ENCODE data around the gene INTS7. TPM values are rescaled to one million over a fixed set of nuclear protein-coding genes. Genes with fewer than 3 reads are reported as not detected.
A peak's percentile ranks its signal among the peaks of the same experiment; 100 is the strongest.

INTS7 gene
- total RNA-seq, 2 donors from 2014 or later: 4.7 to 16.9 TPM

DNA sequence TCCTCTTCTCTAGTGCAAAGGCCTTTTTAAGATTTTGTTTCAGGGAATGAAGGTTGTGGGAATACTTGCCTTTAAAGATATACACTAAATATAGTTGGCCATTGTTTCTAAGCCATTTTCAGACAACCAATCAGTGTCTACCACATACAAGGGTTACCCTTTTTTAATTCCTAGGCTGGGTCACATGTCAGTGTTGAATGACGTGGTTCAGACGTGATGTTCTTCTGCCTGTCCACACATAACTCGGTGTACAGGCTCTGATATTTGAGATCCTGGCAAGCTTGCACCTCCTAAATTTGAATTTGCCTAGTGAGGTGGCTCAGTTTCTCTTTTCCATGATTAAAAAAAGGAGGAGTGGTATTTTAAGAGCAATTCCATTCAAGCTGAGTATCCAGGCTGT is 39.0 kb upstream of the INTS7 start:
- H3K4me1 ChIP-seq (ENCODE audit: control insufficient read depth in 1 of 2, low read depth in 2 of 2): peaks cover 0 to 5% of the 10 kb centered on the region in 2 donors
- no peak overlapping the region for H3K27ac ChIP-seq
- TF ChIP-seq, protein P1, sequence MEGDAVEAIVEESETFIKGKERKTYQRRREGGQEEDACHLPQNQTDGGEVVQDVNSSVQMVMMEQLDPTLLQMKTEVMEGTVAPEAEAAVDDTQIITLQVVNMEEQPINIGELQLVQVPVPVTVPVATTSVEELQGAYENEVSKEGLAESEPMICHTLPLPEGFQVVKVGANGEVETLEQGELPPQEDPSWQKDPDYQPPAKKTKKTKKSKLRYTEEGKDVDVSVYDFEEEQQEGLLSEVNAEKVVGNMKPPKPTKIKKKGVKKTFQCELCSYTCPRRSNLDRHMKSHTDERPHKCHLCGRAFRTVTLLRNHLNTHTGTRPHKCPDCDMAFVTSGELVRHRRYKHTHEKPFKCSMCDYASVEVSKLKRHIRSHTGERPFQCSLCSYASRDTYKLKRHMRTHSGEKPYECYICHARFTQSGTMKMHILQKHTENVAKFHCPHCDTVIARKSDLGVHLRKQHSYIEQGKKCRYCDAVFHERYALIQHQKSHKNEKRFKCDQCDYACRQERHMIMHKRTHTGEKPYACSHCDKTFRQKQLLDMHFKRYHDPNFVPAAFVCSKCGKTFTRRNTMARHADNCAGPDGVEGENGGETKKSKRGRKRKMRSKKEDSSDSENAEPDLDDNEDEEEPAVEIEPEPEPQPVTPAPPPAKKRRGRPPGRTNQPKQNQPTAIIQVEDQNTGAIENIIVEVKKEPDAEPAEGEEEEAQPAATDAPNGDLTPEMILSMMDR (IDR thresholded peaks at IDR 0.05): no peak
- H3K36me3 ChIP-seq: no peaks in the 10 kb centered on the region
- no peaks in the 10 kb centered on the region for H3K9me3 ChIP-seq
- H3K4me3 ChIP-seq: no peak overlapping the region
- DNase-seq (ENCODE audit: low spot score): no peak
- no peak for ATAC-seq (ENCODE audit: insufficient number of reproducible peaks, low FRiP score, low read depth)
- no peaks in the 10 kb centered on the region for H3K27me3 ChIP-seq (replicated peaks; ENCODE audit: insufficient read depth)

DNA sequence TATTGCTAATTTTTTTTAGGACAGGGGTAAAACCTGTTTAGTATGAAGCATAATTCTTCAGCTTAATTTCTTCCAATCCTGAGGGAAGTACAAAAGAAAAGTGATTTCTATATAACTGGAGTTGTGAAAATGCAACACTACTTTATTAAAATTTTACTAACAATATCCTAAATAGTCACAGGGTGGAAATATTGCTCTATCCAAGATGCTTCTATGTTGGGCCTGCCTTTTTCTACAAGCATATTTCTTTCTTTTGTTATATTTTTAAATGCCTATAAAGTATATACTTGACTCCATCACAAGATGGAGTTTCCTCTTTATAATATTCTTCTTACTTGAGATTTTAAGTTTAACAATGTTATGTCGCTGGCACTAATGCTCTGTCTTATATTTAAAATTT is 38.1 kb upstream of the INTS7 start:
- no peaks in the 10 kb centered on the region for H3K4me1 ChIP-seq (ENCODE audit: control insufficient read depth in 1 of 2, low read depth in 2 of 2)
- no peaks in the 10 kb centered on the region for H3K27me3 ChIP-seq (replicated peaks; ENCODE audit: insufficient read depth)
- DNase-seq (ENCODE audit: low spot score) (no peak), ATAC-seq (ENCODE audit: insufficient number of reproducible peaks, low FRiP score, low read depth) (no peak)
- no peaks in the 10 kb centered on the region for H3K9me3 ChIP-seq
- no peaks in the 10 kb centered on the region for H3K36me3 ChIP-seq
- TF ChIP-seq, protein P1 (IDR thresholded peaks at IDR 0.05): no peak
- H3K4me3 ChIP-seq: no peak overlapping the region
- H3K27ac ChIP-seq: no peak overlapping the region

DNA sequence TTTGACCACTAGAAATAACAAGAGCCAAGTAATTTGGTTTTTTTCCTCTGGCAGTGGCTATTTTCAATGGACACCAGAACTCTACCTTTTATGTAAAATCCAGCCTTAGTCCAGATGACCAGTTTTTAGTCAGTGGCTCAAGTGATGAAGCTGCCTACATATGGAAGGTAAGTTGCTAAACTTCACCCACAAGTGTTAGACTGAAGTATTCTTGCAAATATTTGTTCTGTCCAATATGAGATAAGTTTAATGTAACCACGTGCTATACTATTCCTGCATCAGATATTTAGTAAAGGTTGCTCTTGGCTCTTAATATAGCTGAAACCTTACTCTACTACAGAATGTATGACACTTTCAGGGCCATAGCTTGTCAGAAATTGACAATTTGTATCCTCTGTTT is 36.7 kb upstream of the INTS7 start:
- no peaks in the 10 kb centered on the region for H3K9me3 ChIP-seq
- DNase-seq (ENCODE audit: low spot score): no peak
- H3K27ac ChIP-seq: no peak overlapping the region
- H3K36me3 ChIP-seq: no peaks in the 10 kb centered on the region
- ATAC-seq (ENCODE audit: insufficient number of reproducible peaks, low FRiP score, low read depth): no peak
- TF ChIP-seq, protein P1 (IDR thresholded peaks at IDR 0.05): no peak
- H3K4me3 ChIP-seq: no peak overlapping the region
- H3K4me1 ChIP-seq (ENCODE audit: control insufficient read depth in 1 of 2, low read depth in 2 of 2): no peaks in the 10 kb centered on the region
- no peaks in the 10 kb centered on the region for H3K27me3 ChIP-seq (replicated peaks; ENCODE audit: insufficient read depth)

DNA sequence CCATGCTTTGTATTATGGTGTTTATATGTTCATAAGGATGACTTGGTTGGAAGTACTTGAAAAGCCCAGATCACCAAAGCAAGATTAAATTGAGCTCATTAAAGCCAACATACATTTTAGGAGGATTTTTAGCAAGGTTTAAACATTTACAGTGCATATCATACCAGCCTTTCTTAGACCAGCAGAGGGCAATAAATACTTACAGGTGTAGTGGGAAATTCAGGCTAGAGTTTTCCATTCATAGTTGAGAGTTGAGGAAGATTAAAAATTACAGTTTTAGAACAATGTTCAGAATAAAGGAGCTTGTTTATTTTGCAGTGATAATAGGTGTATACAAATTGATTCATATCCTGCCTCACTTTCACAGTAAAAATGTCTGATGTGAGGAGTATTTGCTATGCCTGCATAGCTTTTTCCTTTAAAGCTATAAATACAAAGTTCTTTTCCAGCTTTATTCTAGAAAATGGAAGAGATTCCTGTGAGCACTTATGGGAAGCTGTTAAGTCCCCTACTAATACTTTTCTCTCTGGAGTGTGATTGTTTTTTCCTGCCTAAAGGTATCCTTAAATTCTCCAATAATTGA is 35.5 kb upstream of the INTS7 start:
- no peak overlapping the region for H3K4me3 ChIP-seq
- H3K27me3 ChIP-seq (replicated peaks; ENCODE audit: insufficient read depth): no peaks in the 10 kb centered on the region
- H3K36me3 ChIP-seq: no peaks in the 10 kb centered on the region
- no peak overlapping the region for H3K27ac ChIP-seq
- DNase-seq (ENCODE audit: low spot score) (no peak), ATAC-seq (ENCODE audit: insufficient number of reproducible peaks, low FRiP score, low read depth) (peak; percentile 82)
- TF ChIP-seq, protein P1 (IDR thresholded peaks at IDR 0.05): peak; percentile 77
- H3K9me3 ChIP-seq: no peaks in the 10 kb centered on the region
- no peaks in the 10 kb centered on the region for H3K4me1 ChIP-seq (ENCODE audit: control insufficient read depth in 1 of 2, low read depth in 2 of 2)

DNA sequence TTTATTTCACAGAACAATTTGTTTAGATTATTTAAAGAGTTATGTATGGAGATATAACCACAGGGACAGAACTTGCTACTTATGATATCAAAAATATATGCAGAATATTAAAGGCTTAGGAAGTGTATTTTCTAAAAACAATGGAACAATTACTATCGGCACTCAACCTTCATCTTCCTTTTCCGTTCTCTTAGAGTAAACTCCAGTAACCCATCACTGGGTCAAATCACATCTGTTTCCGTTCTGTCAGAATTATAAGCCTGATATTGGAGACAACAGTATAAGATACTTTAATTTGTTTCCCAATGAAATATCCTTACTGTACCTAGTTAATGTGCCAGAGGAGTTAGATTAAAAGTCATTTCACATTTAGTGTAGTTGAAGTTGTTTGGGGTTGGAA is 32.4 kb upstream of the INTS7 start:
- no peaks in the 10 kb centered on the region for H3K36me3 ChIP-seq
- H3K27ac ChIP-seq: no peak overlapping the region
- TF ChIP-seq, protein P1 (IDR thresholded peaks at IDR 0.05): no peak
- DNase-seq (ENCODE audit: low spot score) (no peak), ATAC-seq (ENCODE audit: insufficient number of reproducible peaks, low FRiP score, low read depth) (no peak)
- no peaks in the 10 kb centered on the region for H3K9me3 ChIP-seq
- H3K27me3 ChIP-seq (replicated peaks; ENCODE audit: insufficient read depth): no peaks in the 10 kb centered on the region
- no peak overlapping the region for H3K4me3 ChIP-seq
- H3K4me1 ChIP-seq (ENCODE audit: control insufficient read depth in 1 of 2, low read depth in 2 of 2): no peaks in the 10 kb centered on the region
